ENCODE data around the gene MAD1L1. TPM values are rescaled to one million over a fixed set of nuclear protein-coding genes. Genes with fewer than 3 reads are reported as not detected.

MAD1L1 gene
- total RNA-seq, 2 experiments from 2014 or later: 40.0 to 44.7 TPM

DNA sequence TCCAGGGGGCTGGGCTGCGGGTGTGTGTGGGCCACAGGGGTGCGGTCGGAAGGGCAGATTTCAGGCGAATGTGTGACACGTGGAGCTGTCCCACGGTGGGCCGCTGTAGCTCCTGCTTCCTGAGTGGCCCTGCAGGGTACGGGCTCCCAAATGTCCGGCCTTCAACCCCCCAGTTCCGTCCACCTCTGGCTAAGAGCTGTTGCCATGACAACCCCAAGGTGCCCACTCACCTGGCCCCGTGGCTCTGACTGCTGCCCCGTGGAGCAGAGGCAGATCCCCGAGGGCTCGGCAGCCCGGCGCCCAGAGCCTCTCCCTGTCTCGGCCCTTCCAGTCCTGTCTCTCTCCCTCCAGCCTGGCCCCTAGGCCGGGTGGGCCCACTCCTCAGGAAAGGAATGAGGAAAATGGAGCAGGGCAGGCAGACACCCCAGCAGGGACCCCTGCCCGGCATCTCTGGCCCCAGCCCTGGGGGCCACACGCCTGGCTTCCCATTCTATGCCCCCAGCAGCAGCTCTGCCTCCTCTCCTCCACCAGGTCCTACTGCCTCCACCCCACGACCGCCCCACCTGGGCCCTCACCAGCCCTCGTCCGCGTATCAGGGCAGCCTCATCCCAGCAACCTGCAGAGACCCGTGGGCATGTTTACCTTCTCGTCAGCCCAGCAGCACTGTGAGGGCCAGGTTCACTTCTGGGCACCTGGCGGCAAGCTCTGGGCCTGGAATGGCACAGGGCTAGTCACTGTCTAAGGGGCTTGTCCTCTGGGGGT lies 347.1 kb downstream of the MAD1L1 start:
- no peak overlapping the region for H3K27ac Mint-ChIP-seq
- peaks cover 26% of the 10 kb centered on the region for H3K4me1 Mint-ChIP-seq (ENCODE audit: low read depth)
- ChIA-PET POLR2A (interaction anchor here (0.6 kb wide), 1 partner anchor 618 kb away, joined by 3 read pairs; no protein-coding TSS in a partner anchor), CTCF (no interaction called here)
- intact Hi-C loops (cut with micrococcal nuclease): no loop called here
- no peaks in the 10 kb centered on the region for H3K27me3 Mint-ChIP-seq
- DNase-seq (no peak), ATAC-seq (no peak)
- no peak overlapping the region for H3K4me3 Mint-ChIP-seq
- H3K36me3 Mint-ChIP-seq (ENCODE audit: low read depth): peaks cover 22% of the 10 kb centered on the region
- peaks cover 11% of the 10 kb centered on the region for H3K9me3 Mint-ChIP-seq
- TF ChIP-seq CTCF (IDR thresholded peaks at IDR 0.05): no peak

- no peak for TF ChIP-seq CTCF (IDR thresholded peaks at IDR 0.05)
- ChIA-PET CTCF (no interaction called here), POLR2A (no interaction called here)
- H3K27me3 Mint-ChIP-seq: no peaks in the 10 kb centered on the region
- DNase-seq (no peak), ATAC-seq (no peak)
- H3K9me3 Mint-ChIP-seq: peaks cover 11% of the 10 kb centered on the region
- peaks cover 22% of the 10 kb centered on the region for H3K36me3 Mint-ChIP-seq (ENCODE audit: low read depth)
- H3K4me3 Mint-ChIP-seq: no peak overlapping the region
- intact Hi-C loops (cut with micrococcal nuclease): no loop called here
- no peak overlapping the region for H3K27ac Mint-ChIP-seq
- peaks cover 22% of the 10 kb centered on the region for H3K4me1 Mint-ChIP-seq (ENCODE audit: low read depth)
Observed at GRCh38 chr7:1884583-1885350, 348.0 kb downstream of the MAD1L1 start.

DNA sequence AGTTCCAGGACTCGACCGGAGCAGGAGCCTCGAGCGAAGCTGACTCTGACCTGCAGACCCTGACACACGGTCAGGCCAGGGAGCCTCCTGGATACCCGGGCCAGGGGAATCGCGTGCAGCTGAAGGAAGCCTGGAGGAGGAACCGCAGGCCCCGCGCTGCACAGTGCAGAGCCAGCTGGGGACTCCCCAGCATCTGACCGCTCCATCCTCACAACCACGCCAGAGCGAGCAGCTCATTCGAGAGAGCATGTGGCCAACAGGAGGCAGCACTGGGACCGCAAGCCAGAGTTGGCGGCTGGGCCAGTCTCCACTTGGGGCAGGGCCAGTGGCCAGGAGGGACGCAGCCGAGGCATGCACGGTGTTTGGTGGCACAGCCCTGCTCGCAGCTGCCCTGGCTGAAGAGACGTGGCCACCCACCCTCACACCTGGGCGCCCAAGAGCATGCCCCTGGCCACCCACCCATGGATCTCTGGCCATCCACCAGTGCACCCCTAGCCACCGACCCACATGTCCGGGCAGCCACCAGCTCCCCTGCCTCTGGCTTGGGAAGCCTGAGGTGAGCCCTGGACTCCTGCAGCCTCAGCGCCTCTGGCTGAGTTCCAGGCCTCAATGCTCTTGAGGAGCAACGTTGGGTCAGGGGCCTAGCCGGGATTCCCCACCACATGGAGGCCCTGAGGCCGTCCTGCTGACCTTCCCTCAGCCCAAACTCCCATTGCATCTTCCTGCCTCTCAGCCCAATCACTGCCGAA lies 348.7 kb downstream of the MAD1L1 start:
- ChIA-PET POLR2A (no interaction called here), CTCF (no interaction called here)
- DNase-seq (no peak), ATAC-seq (no peak)
- Mint-ChIP-seq H3K9me3 (peaks cover 12% of the 10 kb centered on the region), H3K27me3 (no peaks in the 10 kb centered on the region), H3K27ac (no peak overlapping the region), H3K4me1 (ENCODE audit: low read depth) (peaks cover 18% of the 10 kb centered on the region), H3K36me3 (ENCODE audit: low read depth) (peaks cover 22% of the 10 kb centered on the region), H3K4me3 (no peak overlapping the region)
- intact Hi-C loops (cut with micrococcal nuclease): no loop called here
- no peak for TF ChIP-seq CTCF (IDR thresholded peaks at IDR 0.05)

DNA sequence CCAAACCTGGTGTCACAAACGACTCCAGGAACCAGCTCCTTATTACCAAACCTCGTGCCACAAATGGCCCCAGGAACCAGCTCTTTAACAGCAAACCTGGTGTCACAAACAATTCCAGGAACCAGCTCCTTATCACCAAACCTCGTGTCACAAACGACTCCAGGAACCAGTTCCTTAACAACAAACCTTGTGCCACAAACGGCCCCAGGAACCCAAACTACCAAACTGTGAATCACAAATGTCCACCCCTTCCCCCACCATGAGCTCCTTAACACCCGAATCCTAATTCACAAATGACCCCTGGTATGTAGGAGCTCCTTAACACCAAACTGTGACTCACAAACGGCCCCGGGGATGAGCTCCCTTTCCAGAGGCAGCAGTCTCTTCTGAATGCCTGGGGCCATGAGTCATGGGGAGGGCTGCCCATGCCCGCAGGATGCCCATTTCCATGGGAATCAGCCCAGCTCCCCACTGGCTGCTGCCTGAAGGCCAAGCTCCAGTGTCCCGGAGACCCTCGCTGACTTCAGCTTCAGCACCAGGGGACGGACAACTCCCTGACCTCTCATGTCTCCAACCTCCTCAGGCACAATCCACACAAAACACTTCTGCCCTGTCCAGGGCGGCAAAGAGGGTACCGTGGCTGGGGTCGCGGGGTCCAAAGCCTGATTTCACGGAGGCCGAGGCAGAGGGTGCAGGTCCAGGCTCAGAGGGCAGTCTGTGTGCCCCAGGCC lies 349.5 kb downstream of the MAD1L1 start:
- intact Hi-C loops (cut with micrococcal nuclease): no loop called here
- H3K4me3 Mint-ChIP-seq: no peak overlapping the region
- no peak for DNase-seq
- CTCF ChIA-PET: no interaction called here
- no peaks in the 10 kb centered on the region for H3K27me3 Mint-ChIP-seq
- peaks cover 10% of the 10 kb centered on the region for H3K9me3 Mint-ChIP-seq
- H3K36me3 Mint-ChIP-seq (ENCODE audit: low read depth): peaks cover 19% of the 10 kb centered on the region
- ATAC-seq: no peak
- no peak overlapping the region for H3K27ac Mint-ChIP-seq
- TF ChIP-seq CTCF (IDR thresholded peaks at IDR 0.05): no peak
- H3K4me1 Mint-ChIP-seq (ENCODE audit: low read depth): peaks cover 14% of the 10 kb centered on the region
- POLR2A ChIA-PET: no interaction called here

Measured in activated CD8-positive, alpha-beta T cell treated with anti-CD3 and anti-CD28 coated beads for 36 hours (primary cell).